Activated naive CD4-positive, alpha-beta T cell treated with anti-CD3 and anti-CD28 coated beads, Interleukin-2, amount 10 ng/mL, durations not matched to agents 5 hours and 36 hours (primary cell): Measurements from ENCODE around the gene ADGRG3. TPM values are rescaled to one million over a fixed set of nuclear protein-coding genes. Genes with fewer than 3 reads are reported as not detected.

Experiments used
- total RNA-seq, 2 experiments: library from RNA; stranded (reverse); gene quantifications; one replicate each; pipeline ENCODE4 v1.2.3, GENCODE V29; 2021

The ADGRG3 gene, protein sequence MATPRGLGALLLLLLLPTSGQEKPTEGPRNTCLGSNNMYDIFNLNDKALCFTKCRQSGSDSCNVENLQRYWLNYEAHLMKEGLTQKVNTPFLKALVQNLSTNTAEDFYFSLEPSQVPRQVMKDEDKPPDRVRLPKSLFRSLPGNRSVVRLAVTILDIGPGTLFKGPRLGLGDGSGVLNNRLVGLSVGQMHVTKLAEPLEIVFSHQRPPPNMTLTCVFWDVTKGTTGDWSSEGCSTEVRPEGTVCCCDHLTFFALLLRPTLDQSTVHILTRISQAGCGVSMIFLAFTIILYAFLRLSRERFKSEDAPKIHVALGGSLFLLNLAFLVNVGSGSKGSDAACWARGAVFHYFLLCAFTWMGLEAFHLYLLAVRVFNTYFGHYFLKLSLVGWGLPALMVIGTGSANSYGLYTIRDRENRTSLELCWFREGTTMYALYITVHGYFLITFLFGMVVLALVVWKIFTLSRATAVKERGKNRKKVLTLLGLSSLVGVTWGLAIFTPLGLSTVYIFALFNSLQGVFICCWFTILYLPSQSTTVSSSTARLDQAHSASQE
- not detected for total RNA-seq

GRCh38 chr16:57668263-57668571 is at the start of gene ADGRG3:
TSS of gene ADGRG3 (plus strand) at chr16:57668306. CDS start at chr16:57668348, 42 bp downstream.

GRCh38 chr16:57628008-57628781 is 39.9 kb upstream of the ADGRG3 start, which contains the start of gene ADGRG1:
TSS of gene ADGRG1 (plus strand) at chr16:57628630. CDS start at chr16:57650288, 21,658 bp downstream.

GRCh38 chr16:57694725-57695679 is 26.9 kb downstream of the ADGRG3 start, which contains the start of gene DRC7:
TSS of gene DRC7 (plus strand) at chr16:57694806. CDS start at chr16:57697950, 3,144 bp downstream.

DNA sequence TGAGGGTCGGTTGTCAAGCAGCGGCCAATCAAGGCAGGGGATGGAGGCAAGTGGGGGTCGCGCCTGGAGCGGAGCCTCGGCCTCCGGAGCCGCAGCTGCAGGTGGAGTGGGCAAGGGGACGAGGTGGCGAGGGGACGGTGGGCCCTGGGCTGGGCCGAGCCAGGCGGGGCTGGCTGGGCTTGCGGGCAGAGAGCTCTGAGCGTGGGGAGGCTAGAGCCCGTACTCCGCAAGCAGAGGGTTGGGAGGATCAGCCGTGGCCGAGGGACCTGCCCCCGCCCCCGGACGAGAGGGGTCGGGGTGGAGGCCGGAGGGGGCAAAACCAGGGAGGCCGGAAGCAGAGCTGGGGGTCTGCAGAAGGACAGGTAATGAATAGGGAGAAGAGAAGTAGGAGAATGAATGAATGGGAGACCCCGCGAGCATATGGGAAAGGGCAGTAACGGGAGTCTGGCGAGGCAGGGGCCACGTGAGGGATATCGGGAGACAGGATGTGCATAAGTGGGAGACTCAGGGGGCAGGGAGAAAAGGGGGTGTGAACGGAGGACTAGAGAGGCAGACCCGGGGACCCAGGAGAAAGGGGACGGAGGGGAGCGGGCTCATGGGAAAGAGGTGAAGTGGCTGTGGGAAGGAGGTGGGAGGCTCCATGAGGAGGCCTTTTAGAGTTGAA is 67.8 kb downstream of the ADGRG3 start, which contains the start of gene KATNB1:
Gene KATNB1 (plus strand): TSS at position 16 of the 664 bp plus-strand sequence. CDS start 1,474 bp downstream, outside the sequence.

Other genes starting within 250 kb of the ADGRG3 start
- 10 to 100 TPM; 36.9 to 39.9 TPM for gene CIAPIN1, start 220.9 kb upstream of the ADGRG3 start, total RNA-seq
- gene COQ9, start 220.8 kb upstream of the ADGRG3 start, total RNA-seq: 10 to 100 TPM; 29.6 to 31.9 TPM
- 10 to 100 TPM; 47.7 to 48.3 TPM for gene POLR2C, start 205.6 kb upstream of the ADGRG3 start, total RNA-seq
- gene DOK4, start 181.8 kb upstream of the ADGRG3 start, total RNA-seq: 1 to 10 TPM; 2.0 to 2.7 TPM
- gene CCDC102A, start 131.7 kb upstream of the ADGRG3 start, total RNA-seq: 1 to 10 TPM; 8.2 to 8.5 TPM
- gene ADGRG5, start 125.7 kb upstream of the ADGRG3 start, total RNA-seq: 1 to 10 TPM; 4.5 to 5.3 TPM
- under 1 TPM; 0.48 to 0.63 TPM for gene ADGRG1, start 39.7 kb upstream of the ADGRG3 start, total RNA-seq
- not detected for gene DRC7, start 26.5 kb downstream of the ADGRG3 start, total RNA-seq
- 10 to 100 TPM; 27.6 to 28.2 TPM for gene KATNB1, start 67.5 kb downstream of the ADGRG3 start, total RNA-seq
- gene KIFC3, start 134.2 kb downstream of the ADGRG3 start, total RNA-seq: not detected